T-helper 1 cell treated with Interleukin-12 subunit alpha and Interleukin-12 subunit beta and Interleukin-4 antibody, amounts not matched to agents 30 μg/mL and 1 μg/mL, for 36 hours (primary cell): Measurements from ENCODE around the gene TRIP12.
"Not testable (repeated sequence)": the region's sequence is repeated elsewhere in the genome, so short reads cannot be mapped to it uniquely, and the experiment has no call there.

Experiments
- H3K27ac Mint-ChIP-seq: one replicate; pipeline ENCODE4 v1.8.0; 2021; ENCODE audit warnings: mild to moderate bottlenecking, mixed read lengths
- H3K27me3 Mint-ChIP-seq: one replicate; pipeline ENCODE4 v1.8.0; 2021; ENCODE audit warnings: low read depth, mixed read lengths
- H3K36me3 Mint-ChIP-seq: one replicate; pipeline ENCODE4 v1.8.0; 2021; ENCODE audit warnings: low read depth, mixed read lengths
- H3K4me1 Mint-ChIP-seq: one replicate; pipeline ENCODE4 v1.8.0; 2021; ENCODE audit warnings: low read depth, mixed read lengths
- H3K4me3 Mint-ChIP-seq: one replicate; pipeline ENCODE4 v1.8.0; 2021; ENCODE audit warnings: mild to moderate bottlenecking, moderate library complexity, mixed read lengths
- H3K9me3 Mint-ChIP-seq: one replicate; pipeline ENCODE4 v1.8.0; 2021; ENCODE audit warnings: mixed read lengths

The TRIP12 gene

DNA sequence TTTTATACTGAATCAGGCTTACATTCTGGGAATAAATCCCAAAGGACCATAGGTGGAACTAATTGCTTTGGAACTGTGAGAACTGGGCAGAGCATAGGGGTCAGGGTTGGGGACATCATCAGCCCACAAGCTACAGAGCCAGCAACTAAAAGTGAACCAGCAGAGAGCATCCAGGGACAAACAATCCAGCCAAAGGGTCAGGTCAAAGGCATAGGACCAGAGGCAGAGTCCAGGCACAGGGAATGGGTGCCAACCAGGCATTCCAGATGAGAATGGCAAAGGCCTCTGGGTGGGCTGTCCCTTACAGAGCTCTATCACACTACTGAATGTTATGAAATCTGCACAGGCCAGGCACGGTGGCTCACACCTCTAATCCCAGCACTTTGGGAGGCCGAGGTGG lies 195.2 kb downstream of the TRIP12 start:
- peaks cover 4% of the 10 kb centered on the region for H3K4me1 Mint-ChIP-seq
- H3K4me3 Mint-ChIP-seq = no peak overlapping the region
- peaks cover 26% of the 10 kb centered on the region for H3K27me3 Mint-ChIP-seq
- no peaks in the 10 kb centered on the region for H3K36me3 Mint-ChIP-seq
- H3K27ac Mint-ChIP-seq = no peak overlapping the region
- H3K9me3 Mint-ChIP-seq = no peaks in the 10 kb centered on the region

DNA sequence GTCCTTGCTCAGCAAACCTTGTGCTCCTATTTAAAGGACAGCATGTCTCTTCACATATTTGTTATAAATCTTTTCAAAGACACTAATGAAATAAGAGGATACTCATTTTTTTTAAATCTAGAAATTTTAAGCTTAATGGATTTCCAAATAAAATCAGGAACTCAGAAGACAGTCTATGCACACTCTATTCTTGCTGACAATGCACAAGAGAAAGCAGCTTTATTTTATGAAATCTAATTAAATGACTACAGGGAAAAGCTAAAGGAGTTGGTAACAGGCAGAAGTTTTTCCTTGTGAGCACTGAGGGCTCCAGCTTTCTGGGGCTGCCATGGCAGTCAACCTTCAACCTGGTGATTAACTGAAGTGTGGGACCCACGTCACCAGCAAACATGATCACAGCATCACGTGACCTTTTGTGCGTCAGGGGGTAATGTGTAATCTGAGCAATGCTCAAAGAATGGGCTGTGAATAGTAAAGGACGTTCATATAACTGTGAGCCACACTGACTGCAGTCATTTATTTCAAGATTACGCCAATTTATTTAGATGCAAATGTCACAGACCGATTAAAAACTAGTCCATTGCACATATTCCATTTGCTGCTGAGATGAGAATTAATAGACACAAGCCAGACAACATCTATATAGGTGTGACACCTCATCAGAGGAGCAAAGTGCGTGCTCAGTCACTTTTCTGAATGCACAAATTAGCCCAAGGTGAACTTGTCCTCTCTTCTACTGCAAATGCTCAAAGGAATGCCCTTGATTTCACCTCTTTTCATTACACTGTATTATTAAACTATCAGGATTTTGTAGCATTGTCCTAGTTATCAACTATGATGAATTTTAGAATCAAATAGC lies 195.9 kb downstream of the TRIP12 start:
- H3K36me3 Mint-ChIP-seq = no peaks in the 10 kb centered on the region
- peaks cover 26% of the 10 kb centered on the region for H3K27me3 Mint-ChIP-seq
- no peak overlapping the region for H3K4me3 Mint-ChIP-seq
- peaks cover 4% of the 10 kb centered on the region for H3K4me1 Mint-ChIP-seq
- H3K27ac Mint-ChIP-seq = no peak overlapping the region
- H3K9me3 Mint-ChIP-seq = no peaks in the 10 kb centered on the region

DNA sequence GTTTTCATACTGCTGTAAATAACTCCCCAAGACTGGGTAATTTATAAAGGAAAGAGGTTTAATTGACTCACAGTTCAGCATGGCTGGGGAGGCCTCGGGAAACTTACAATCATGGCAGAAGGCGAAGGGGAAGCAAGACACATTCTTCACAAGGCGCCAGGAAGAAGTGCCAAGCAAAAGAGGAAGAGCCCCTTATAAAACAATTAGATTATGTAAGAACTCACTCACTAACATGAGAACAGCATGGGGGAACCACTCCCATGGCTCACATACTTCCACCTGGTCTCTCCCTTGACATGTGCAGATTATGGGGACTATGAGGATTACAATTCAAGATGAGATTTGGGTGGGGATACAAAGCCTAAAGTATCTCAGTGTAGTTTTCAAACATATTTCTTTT lies 198.6 kb downstream of the TRIP12 start:
- not testable (repeated sequence) for H3K27ac Mint-ChIP-seq, H3K9me3 Mint-ChIP-seq, H3K4me1 Mint-ChIP-seq, H3K36me3 Mint-ChIP-seq, H3K4me3 Mint-ChIP-seq
- peaks cover 32% of the 10 kb centered on the region for H3K27me3 Mint-ChIP-seq

DNA sequence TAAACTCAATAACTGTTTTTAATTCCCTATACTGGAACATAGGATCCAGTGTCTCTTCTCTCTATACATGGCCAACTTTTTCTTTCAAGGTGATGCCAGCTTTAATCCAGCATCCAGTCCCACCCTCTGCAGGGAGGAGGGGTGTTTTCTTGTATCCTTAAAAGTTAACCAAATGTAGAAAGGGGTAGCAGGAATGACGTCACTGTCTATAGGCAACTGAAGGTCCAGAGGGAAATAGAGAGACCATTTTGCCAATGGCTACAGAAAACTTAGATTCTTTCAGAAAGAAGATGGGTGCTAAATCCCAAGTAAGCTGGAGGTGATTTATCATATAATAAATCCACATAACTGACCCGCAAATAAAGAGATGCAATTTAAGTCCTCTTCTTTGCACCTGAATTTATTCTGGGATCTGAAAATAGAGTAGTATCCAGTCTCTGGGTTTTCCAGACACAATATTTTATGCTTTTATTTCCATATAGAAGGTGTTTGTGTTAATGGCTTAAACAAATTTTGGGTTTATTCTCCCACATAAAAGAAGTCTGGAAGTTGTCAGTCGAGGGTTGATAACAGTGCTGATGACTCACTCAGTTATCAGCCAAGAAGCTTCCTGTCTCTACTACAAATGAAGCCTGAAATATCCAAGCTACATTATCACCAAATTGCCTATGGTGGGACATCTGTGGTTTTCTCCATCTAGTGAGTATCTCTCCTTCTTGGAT lies 201.7 kb downstream of the TRIP12 start:
- peaks cover 8% of the 10 kb centered on the region for H3K4me1 Mint-ChIP-seq

DNA sequence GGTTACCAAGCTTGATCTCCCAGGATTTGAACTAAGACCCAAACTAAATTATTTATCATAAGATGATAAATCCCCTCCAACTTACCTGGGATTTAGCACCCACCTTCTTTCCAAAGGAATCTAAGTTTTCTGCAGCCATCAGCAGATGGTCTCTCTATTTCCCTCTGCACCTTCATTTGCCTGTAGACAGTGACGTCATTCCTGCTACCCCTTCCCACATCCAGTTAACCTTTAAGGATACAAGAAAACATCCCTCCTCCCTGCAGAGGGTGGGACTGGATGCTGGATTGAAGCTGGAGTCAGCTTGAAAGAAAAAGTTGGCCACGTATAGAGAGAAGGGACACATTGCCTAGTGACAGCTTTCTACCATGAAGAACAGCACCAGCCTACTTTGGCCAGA lies 203.8 kb downstream of the TRIP12 start:
- no peak overlapping the region for H3K4me3 Mint-ChIP-seq
- peaks cover 4% of the 10 kb centered on the region for H3K4me1 Mint-ChIP-seq
- H3K36me3 Mint-ChIP-seq = no peaks in the 10 kb centered on the region
- H3K9me3 Mint-ChIP-seq = no peaks in the 10 kb centered on the region
- peaks cover 59% of the 10 kb centered on the region for H3K27me3 Mint-ChIP-seq
- no peak overlapping the region for H3K27ac Mint-ChIP-seq

More for the DNA sequence above, 201.7 kb downstream of the TRIP12 start:
- no peak overlapping the region for H3K27ac Mint-ChIP-seq
- H3K4me3 Mint-ChIP-seq = no peak overlapping the region
- H3K9me3 Mint-ChIP-seq = no peaks in the 10 kb centered on the region
- peaks cover 63% of the 10 kb centered on the region for H3K27me3 Mint-ChIP-seq
- H3K36me3 Mint-ChIP-seq = no peaks in the 10 kb centered on the region

DNA sequence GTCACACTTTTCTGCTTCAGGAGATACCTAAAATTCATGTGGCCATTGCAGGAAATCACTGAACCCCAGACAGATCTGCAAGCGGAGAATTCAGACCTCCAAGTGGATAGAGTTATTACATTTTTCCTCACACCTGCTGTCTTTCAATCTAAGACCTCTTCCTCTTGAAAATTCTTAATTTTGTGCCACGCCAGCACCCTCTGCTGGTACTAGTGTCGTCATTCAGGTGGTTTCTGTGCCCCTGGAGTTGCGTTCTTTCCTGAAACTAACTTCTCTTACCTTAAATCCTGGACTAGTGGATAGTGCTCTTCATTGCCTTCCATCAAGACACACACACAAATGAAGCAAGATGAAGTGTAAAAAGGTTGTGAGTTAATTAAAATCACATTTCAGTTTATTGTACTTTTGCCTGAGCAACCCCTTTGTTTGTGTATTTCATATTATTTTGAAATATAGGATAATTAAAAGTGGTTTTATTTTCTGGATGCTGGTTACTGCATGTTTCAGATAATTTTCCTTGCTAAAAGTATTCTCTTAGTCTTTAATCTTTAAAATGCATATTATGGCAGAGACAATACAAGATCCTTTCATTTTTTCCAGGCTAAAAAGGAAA lies 205.8 kb downstream of the TRIP12 start:
- H3K36me3 Mint-ChIP-seq = no peaks in the 10 kb centered on the region
- H3K27me3 Mint-ChIP-seq = peaks cover 72% of the 10 kb centered on the region
- no peak overlapping the region for H3K4me3 Mint-ChIP-seq
- H3K4me1 Mint-ChIP-seq = peaks cover 4% of the 10 kb centered on the region
- no peaks in the 10 kb centered on the region for H3K9me3 Mint-ChIP-seq
- no peak overlapping the region for H3K27ac Mint-ChIP-seq

DNA sequence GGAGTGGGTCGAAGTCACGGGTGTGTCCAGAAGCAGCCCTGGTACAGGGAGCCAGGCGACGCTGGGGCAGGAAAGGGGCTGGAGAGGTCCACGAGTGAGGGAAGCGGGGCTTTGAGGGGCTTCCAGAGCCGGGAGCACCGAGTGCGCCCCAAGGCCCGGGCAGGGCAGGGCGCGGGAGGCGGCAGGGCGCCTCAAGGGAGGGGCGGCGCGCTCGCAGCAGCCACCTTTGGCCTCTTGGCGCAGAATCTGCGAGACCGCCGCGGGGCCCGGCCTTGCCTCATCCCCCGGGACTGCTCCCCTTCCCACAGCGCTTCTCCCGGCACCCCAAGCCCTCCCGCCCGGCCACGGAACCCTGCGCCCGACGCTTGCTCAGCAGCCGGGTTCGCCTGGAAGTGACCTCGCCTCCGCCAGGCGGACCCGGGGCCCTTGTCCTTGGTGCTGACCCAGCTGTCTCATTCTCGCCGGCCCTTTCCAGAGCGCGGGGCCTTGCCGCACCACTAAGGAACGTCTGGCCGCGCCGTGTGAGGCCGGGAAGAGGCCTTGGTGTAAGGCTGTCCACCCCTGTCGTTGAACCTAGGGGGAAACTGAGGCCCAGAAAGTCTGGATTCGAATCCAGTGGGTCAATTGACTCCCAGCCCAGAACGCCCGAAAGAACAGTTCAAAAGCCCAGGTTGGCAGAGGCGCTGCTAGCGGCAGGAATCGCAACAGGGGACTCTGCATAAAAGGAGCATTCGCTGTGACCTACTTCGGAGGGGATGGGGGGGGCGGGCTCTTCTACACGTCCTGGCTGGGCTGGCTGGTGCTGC lies 206.9 kb downstream of the TRIP12 start:
- H3K9me3 Mint-ChIP-seq = no peaks in the 10 kb centered on the region
- H3K27me3 Mint-ChIP-seq = peaks cover 82% of the 10 kb centered on the region
- no peak overlapping the region for H3K27ac Mint-ChIP-seq
- H3K4me3 Mint-ChIP-seq = no peak overlapping the region
- H3K4me1 Mint-ChIP-seq = peaks cover 4% of the 10 kb centered on the region
- H3K36me3 Mint-ChIP-seq = no peaks in the 10 kb centered on the region

DNA sequence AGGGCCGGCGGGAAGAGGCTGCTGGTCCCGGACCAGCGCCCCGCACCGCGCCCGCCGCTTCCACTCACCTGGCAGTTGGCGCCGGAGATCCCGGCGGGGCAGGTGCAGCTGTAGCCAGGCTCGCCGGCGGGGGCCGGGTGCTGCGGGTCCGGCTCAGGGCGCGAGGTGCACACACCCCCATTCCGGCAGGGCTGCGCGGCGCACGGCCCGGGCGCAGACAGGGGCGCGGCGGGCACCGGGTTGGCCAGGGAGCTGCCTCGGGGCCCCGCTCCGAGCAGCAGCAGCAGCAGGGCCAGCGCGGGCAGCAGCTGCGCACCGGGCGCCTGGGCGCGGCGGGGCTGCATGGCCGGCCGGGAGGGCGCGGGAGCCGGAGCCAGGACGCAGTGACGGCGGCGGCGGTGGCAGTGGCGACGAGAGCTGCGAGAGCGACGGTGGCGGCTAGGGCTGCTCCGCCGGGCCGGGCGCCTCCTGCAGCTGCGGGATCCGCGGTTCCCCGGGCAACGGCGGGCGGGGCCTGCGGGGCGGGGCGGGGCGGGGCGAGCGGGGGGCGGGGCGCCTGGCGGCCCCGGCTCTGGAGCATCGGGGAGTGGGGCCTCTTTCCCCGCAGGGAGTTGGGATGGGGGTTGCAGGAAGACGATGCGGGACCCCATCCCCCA lies 207.6 kb downstream of the TRIP12 start, which contains the start of gene DNER:
DNER (minus strand) TSS at position 476 of the 656 bp plus-strand sequence; CDS start at position 344, 132 bp downstream.
- H3K27ac Mint-ChIP-seq = no peak within 1 kb of the TSS
- no peaks in the 10 kb centered on the region for H3K36me3 Mint-ChIP-seq
- peaks cover 4% of the 10 kb centered on the region for H3K4me1 Mint-ChIP-seq
- no peak within 1 kb of the TSS for H3K4me3 Mint-ChIP-seq
- H3K9me3 Mint-ChIP-seq = no peaks in the 10 kb centered on the region
- peaks cover 84% of the 10 kb centered on the region for H3K27me3 Mint-ChIP-seq
